Hypothalamus (tissue), 51 donors: Measurements from ENCODE around the gene NFYC.

Experiments used
- DNase-seq, 51 donors: peaks; one replicate each; lab custom pipeline; 2025; lab: John Stamatoyannopoulos, UW

NFYC gene

DNA sequence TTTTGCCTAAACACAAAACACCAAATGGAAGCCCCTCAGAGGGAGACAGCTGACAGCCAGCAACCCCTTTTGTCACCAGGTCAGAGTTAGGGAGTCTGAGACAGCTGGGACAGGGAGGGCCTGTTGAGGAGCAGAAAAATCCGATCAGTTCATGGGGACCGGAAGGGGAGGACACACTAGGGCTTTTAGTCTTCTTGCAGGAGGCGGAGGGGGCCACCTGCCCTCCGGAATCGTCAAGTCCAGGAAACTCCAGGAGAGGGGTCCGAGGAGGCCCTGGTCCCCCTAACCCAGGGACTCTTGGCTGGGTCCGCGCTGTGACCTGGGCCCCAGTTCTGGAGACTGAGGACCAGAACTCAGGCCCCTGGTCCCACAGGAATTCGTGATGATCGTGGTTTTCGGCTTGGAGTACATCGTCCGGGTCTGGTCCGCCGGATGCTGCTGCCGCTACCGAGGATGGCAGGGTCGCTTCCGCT lies 126.3 kb downstream of the NFYC start:
- no peak for DNase-seq

DNA sequence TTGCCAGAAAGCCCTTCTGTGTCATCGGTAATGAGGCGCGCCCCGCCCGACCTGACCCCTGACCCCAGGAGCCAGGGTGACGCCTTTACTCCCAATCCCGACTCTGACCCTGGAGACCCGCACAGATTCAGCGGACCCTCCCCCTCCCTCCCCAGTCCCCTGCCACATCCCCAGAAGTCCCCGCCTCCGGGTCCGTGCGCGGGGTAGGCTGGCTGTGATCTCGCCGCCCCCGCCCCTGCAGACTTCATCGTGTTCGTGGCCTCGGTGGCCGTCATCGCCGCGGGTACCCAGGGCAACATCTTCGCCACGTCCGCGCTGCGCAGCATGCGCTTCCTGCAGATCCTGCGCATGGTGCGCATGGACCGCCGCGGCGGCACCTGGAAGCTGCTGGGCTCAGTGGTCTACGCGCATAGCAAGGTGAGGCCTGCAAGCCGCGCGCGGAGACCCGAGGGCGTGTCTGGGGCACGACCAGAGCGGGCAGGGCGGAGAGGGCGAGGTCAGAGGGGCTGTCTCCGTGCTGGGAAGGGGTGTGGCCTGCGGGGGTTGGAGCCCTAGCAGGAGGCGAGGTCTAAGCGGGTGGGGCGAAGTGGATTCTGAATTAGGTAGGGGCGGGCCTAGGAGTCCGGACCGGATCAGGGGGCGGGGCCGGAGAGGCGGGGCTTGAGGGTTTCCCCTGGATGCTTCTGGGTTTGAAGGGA lies 126.9 kb downstream of the NFYC start:
- peak in 13 of 51 donors; percentile 4 to 49 (median 23) for DNase-seq

DNA sequence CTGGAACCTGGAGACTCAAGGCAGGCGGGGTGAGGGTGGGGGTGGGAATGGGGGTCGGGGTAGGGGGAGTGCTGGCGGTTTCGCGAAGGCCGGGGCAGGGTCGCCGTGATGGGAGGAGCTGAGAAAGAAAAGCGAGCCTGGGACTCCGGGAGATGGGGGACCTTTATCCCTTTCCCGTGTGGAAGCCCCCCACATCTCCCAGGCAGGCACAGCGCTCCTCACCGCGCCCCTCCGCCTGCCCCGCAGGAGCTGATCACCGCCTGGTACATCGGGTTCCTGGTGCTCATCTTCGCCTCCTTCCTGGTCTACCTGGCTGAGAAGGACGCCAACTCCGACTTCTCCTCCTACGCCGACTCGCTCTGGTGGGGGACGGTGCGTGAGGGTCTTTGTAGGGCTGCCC lies 127.6 kb downstream of the NFYC start:
- DNase-seq = no peak

DNA sequence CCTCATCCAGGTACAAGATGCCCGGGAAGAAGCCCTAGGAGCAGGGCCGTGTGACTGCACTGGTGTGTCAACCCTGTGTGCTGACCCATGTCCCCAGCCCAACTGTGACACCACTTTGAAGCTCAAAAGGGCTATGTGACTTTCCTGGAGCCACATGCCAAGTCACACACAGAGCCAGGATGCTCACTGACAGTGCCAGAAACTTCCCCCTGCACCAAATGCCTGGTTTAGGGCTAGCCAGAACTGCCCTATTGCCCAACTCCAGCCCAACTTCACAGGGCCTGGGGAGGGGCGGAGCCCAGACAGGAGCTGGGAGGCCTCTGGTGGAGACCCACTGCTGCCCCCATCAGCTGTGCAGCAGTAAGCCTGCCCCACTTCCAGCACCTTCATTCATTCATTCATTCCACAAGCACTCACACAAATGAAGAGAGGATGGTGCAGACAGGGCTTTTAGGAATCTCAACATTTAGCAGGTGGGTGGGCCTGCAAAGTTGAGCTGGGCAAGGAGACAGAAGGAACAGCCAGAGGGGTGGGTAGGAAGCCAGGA lies 128.8 kb downstream of the NFYC start:
- no peak for DNase-seq
